ENCODE data around the gene SLC39A5. TPM values are rescaled to one million over a fixed set of nuclear protein-coding genes. Genes with fewer than 3 reads are reported as not detected.

SLC39A5 gene
- polyA plus RNA-seq, 6 donors from 2014 or later, result not detected

DNA sequence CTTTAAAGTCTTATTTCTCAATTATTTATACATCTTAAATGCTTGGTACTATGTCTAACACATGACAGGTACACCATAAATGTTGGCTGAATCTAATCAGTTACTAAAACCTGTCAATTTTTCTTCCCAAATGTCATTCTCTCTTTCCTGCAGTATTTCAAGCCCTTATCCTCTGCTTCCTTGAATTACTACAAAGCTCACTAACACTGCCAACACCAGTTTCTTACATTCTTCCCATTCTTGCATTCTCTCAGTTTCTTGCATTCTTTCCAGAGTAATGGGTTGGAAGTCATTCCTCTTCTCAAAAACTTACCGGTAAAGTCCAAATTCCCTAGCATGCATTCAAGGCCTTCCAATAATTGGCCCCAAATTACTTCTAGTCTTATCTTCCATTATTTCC, 31.0 kb upstream of the SLC39A5 start:
- no peak overlapping the region for H3K4me3 Mint-ChIP-seq
- peaks cover 0 to 12% (median 12%) of the 10 kb centered on the region in 3 donors for H3K4me1 Mint-ChIP-seq
- ATAC-seq (ENCODE audit: low read depth in 2 of 2) (no peak), DNase-seq (no peak)
- H3K36me3 Mint-ChIP-seq, result peaks cover 0 to under 1% of the 10 kb centered on the region in 2 donors
- peak overlapping the region in 5 of 6 donors; percentile 53 to 94 (median 84) for H3K27ac Mint-ChIP-seq
- H3K9me3 Mint-ChIP-seq, result no peaks in the 10 kb centered on the region
- H3K27me3 Mint-ChIP-seq, result no peaks in the 10 kb centered on the region

- Mint-ChIP-seq H3K36me3 (peaks cover 11 to 17% of the 10 kb centered on the region in 2 donors), H3K9me3 (no peaks in the 10 kb centered on the region), H3K4me1 (peaks cover 15 to 30% (median 19%) of the 10 kb centered on the region in 3 donors), H3K27me3 (no peaks in the 10 kb centered on the region), H3K4me3 (no peak overlapping the region), H3K27ac (peak overlapping the region in 4 of 6 donors; percentile 33 to 80 (median 56))
- ATAC-seq (ENCODE audit: low read depth in 2 of 2) (no peak), DNase-seq (no peak)
Observed at GRCh38 chr12:56202366-56202765, 27.5 kb upstream of the SLC39A5 start.

DNA sequence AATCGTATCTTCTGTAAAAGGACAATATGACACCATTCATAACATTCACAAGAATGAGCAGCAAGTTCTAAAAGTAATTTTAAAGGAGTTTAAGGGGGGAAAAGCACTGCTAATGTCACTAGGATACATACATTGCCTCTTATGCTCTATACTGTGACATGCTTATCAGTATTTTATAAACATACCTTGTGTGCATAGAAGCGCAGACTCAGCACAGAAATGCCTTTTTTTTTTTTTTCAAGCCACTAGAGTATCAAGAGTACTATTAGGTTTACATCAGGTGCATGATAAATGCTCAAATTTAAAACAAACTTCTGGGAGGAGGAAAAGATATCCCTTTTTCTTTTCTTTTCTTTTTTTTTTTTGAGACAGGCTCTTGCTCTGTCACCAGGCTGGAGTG, 27.0 kb upstream of the SLC39A5 start:
- Mint-ChIP-seq H3K9me3 (no peaks in the 10 kb centered on the region), H3K36me3 (peaks cover 14 to 22% of the 10 kb centered on the region in 2 donors), H3K4me1 (peaks cover 19 to 30% (median 22%) of the 10 kb centered on the region in 3 donors), H3K27me3 (no peaks in the 10 kb centered on the region), H3K27ac (peak overlapping the region in 3 of 6 donors; percentile 33 to 80 (median 37)), H3K4me3 (no peak overlapping the region)
- DNase-seq (no peak), ATAC-seq (ENCODE audit: low read depth in 2 of 2) (no peak)

DNA sequence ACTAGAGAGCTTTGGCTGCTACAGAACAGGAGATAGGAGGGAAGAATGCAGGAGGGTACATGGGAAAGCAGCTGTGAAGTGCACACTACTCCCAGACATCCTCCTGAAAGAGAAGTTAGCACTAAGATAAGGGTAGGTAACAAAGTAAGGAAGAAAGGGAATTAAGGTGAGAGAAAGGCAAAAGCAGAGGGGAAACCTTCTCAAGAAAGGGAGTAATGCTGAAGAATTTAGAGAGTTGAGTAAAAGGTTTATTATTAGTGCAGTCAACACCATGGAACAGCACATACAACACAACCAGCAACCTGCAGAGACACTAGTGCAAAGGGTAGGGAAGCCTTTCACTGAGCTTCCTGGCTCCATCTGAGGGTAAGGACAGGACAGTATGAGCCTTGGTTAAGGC, 25.6 kb upstream of the SLC39A5 start:
- Mint-ChIP-seq H3K4me1 (peaks cover 23 to 24% (median 24%) of the 10 kb centered on the region in 3 donors), H3K9me3 (no peaks in the 10 kb centered on the region), H3K4me3 (no peak overlapping the region), H3K27me3 (no peaks in the 10 kb centered on the region), H3K27ac (peak overlapping the region; percentile 0 to 91 (median 51)), H3K36me3 (peaks cover 14 to 22% of the 10 kb centered on the region in 2 donors)
- no peak for DNase-seq
- ATAC-seq (ENCODE audit: low read depth in 2 of 2), result no peak

GRCh38 chr12:56205445-56205844, 24.4 kb upstream of the SLC39A5 start:
- DNase-seq, result no peak
- H3K27ac Mint-ChIP-seq, result peak overlapping the region; percentile 29 to 90 (median 58)
- ATAC-seq (ENCODE audit: low read depth in 2 of 2), result peak; percentile 18 to 29
- no peaks in the 10 kb centered on the region for H3K27me3 Mint-ChIP-seq
- H3K4me1 Mint-ChIP-seq, result peaks cover 23 to 31% (median 29%) of the 10 kb centered on the region in 3 donors
- H3K4me3 Mint-ChIP-seq, result no peak overlapping the region
- H3K9me3 Mint-ChIP-seq, result no peaks in the 10 kb centered on the region
- H3K36me3 Mint-ChIP-seq, result peaks cover 14 to 22% of the 10 kb centered on the region in 2 donors

- no peak overlapping the region for H3K4me3 Mint-ChIP-seq
- ATAC-seq (ENCODE audit: low read depth in 2 of 2), result peak in 1 of 2 donors; percentile 20
- H3K9me3 Mint-ChIP-seq, result no peaks in the 10 kb centered on the region
- no peaks in the 10 kb centered on the region for H3K27me3 Mint-ChIP-seq
- H3K4me1 Mint-ChIP-seq, result peaks cover 23 to 38% (median 35%) of the 10 kb centered on the region in 3 donors
- H3K36me3 Mint-ChIP-seq, result peaks cover 19 to 28% of the 10 kb centered on the region in 2 donors
- peak overlapping the region in 5 of 6 donors; percentile 29 to 90 (median 71) for H3K27ac Mint-ChIP-seq
- DNase-seq, result peak; percentile 35
Observed at GRCh38 chr12:56206452-56207166, 23.2 kb upstream of the SLC39A5 start.

GRCh38 chr12:56208006-56208405, 21.8 kb upstream of the SLC39A5 start:
- Mint-ChIP-seq H3K27ac (peak overlapping the region; percentile 43 to 93 (median 90)), H3K36me3 (peaks cover 19 to 29% of the 10 kb centered on the region in 2 donors)

GRCh38 chr12:56212361-56212760, 17.5 kb upstream of the SLC39A5 start:
- DNase-seq (no peak), ATAC-seq (ENCODE audit: low read depth in 2 of 2) (no peak)
- Mint-ChIP-seq H3K9me3 (no peaks in the 10 kb centered on the region), H3K27ac (no peak overlapping the region), H3K4me3 (no peak overlapping the region), H3K4me1 (peaks cover 24 to 47% (median 38%) of the 10 kb centered on the region in 3 donors), H3K27me3 (no peaks in the 10 kb centered on the region), H3K36me3 (peaks cover 22 to 30% of the 10 kb centered on the region in 2 donors)

More at GRCh38 chr12:56208006-56208405, 21.8 kb upstream of the SLC39A5 start:
- H3K9me3 Mint-ChIP-seq, result no peaks in the 10 kb centered on the region
- peak overlapping the region in 3 of 8 donors; percentile 2 to 25 (median 23) for H3K4me3 Mint-ChIP-seq
- ATAC-seq (ENCODE audit: low read depth in 2 of 2) (peak; percentile 91 to 94), DNase-seq (peak; percentile 68)
- H3K4me1 Mint-ChIP-seq, result peaks cover 20 to 44% (median 38%) of the 10 kb centered on the region in 3 donors
- no peaks in the 10 kb centered on the region for H3K27me3 Mint-ChIP-seq

- ATAC-seq (ENCODE audit: low read depth in 2 of 2) (no peak), DNase-seq (no peak)
- Mint-ChIP-seq H3K4me1 (peaks cover 21 to 45% (median 34%) of the 10 kb centered on the region in 3 donors), H3K4me3 (peak overlapping the region in 1 of 8 donors; percentile 74), H3K27me3 (no peaks in the 10 kb centered on the region), H3K27ac (no peak overlapping the region), H3K9me3 (no peaks in the 10 kb centered on the region), H3K36me3 (peaks cover 19 to 25% of the 10 kb centered on the region in 2 donors)
Observed at GRCh38 chr12:56213878-56214277, 16.0 kb upstream of the SLC39A5 start.

GRCh38 chr12:56216461-56216860, 13.4 kb upstream of the SLC39A5 start:
- Mint-ChIP-seq H3K9me3 (no peaks in the 10 kb centered on the region), H3K36me3 (peaks cover 16 to 21% of the 10 kb centered on the region in 2 donors), H3K27me3 (no peaks in the 10 kb centered on the region), H3K27ac (peak overlapping the region in 5 of 6 donors; percentile 22 to 63 (median 55)), H3K4me1 (peaks cover 20 to 49% (median 32%) of the 10 kb centered on the region in 3 donors), H3K4me3 (peak overlapping the region in 1 of 8 donors; percentile 10)
- ATAC-seq (ENCODE audit: low read depth in 2 of 2) (no peak), DNase-seq (no peak)

DNA sequence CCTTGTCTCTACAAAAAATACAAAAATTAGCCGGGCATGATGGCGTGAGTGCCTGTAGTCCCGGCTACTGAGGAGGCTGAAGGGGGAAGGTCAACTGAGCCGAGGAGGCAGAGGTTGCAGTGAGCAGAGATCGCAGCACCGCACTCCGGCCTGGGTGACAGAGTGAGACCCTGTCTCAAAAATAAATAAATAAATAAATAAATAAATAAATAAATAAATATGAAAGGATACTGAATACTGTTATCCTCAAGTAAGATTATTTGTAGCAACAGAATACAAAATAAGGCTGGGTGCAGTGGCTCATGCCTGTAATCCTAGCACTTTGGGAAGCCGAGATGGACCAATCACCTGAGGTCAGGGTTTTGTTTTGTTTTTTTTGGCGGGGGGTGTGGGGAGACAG, 10.0 kb upstream of the SLC39A5 start:
- DNase-seq (no peak), ATAC-seq (ENCODE audit: low read depth in 2 of 2) (no peak)
- no peaks in the 10 kb centered on the region for H3K9me3 Mint-ChIP-seq
- no peaks in the 10 kb centered on the region for H3K27me3 Mint-ChIP-seq
- peak overlapping the region; percentile 24 to 100 (median 68) for H3K4me3 Mint-ChIP-seq
- peak overlapping the region in 2 of 6 donors; percentile 100 for H3K27ac Mint-ChIP-seq
- H3K36me3 Mint-ChIP-seq, result peaks cover 10 to 15% of the 10 kb centered on the region in 2 donors
- peaks cover 41 to 68% (median 53%) of the 10 kb centered on the region in 3 donors for H3K4me1 Mint-ChIP-seq

DNA sequence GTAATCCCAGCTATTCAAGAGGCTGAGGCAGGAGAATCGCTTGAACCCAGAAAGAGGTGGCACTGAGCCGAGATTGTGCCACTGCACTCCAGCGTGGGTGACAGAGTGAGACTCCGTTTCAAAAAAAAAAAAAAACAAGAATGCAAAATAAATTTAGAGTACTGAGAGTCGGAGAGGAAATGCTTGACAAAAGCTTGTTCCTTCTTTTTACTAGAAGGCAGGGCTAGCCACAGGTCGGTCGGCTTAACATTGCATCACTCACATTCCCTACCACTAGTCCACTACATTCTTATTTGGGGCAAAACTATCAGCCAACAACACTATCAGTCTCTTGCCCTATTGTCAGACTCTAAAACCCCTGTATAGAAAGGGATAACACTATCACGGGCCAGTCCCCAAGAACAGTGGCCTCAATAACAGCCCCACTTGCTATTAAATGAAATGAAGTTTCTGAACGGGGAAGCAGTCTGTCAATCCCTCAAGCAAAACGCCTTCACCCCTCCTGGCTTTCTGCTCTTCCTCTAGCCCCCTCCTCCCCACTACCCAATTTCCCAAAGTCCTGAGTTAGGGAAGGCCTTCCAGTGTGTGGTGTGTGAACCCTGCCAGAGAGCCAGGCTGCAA, 9.1 kb upstream of the SLC39A5 start:
- H3K4me3 Mint-ChIP-seq, result peak overlapping the region; percentile 97 to 100 (median 99)
- H3K36me3 Mint-ChIP-seq, result peaks cover 4 to 8% of the 10 kb centered on the region in 2 donors
- no peaks in the 10 kb centered on the region for H3K27me3 Mint-ChIP-seq
- peaks cover 44 to 70% (median 56%) of the 10 kb centered on the region in 3 donors for H3K4me1 Mint-ChIP-seq
- ATAC-seq (ENCODE audit: low read depth in 2 of 2) (peak; percentile 49 to 52), DNase-seq (peak; percentile 77)
- peak overlapping the region; percentile 100 for H3K27ac Mint-ChIP-seq
- no peaks in the 10 kb centered on the region for H3K9me3 Mint-ChIP-seq

DNA sequence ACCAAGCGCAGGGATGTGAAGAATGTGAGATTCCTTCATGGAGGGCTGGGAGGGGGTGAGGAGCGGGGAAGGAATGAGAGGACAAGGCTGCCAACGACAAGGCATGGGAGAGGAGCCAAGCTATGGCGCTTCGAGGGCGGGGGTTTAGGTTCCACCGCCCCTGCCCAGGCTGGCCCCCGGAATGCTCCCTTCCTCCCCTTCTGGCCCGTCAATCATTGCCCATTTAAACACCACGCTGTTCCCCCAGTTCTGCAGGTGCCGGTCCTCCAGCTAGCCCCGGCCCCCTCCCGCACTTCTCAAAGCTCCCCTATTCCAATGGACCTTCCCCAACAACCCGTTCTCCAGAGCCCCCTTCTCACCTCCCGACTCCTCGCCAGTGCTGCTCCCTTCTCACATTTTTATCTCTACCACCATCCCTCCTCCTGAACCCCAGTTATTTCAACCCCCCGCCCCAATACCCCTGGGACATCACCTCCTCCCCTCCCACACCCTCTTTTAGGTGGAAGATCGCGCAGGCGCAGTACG, 8.6 kb upstream of the SLC39A5 start:
- DNase-seq, result no peak
- no peaks in the 10 kb centered on the region for H3K27me3 Mint-ChIP-seq
- peaks cover 42 to 71% (median 52%) of the 10 kb centered on the region in 3 donors for H3K4me1 Mint-ChIP-seq
- peak overlapping the region; percentile 97 to 100 (median 99) for H3K4me3 Mint-ChIP-seq
- ATAC-seq (ENCODE audit: low read depth in 2 of 2), result peak; percentile 9 to 14
- peak overlapping the region; percentile 100 for H3K27ac Mint-ChIP-seq
- H3K9me3 Mint-ChIP-seq, result no peaks in the 10 kb centered on the region
- peaks cover 4 to 6% of the 10 kb centered on the region in 2 donors for H3K36me3 Mint-ChIP-seq

All from naive B cell (primary cell).